HL-60 (cell line): ENCODE measurements around the gene OSBPL7.

Experiments used
- DNase-seq, 2 experiments: peaks; one replicate each; pipeline ENCODE4 v3.0.0-alpha.2; 2010 to 2020; ENCODE audit warnings: low read depth in 1 of 2, low spot score in 1 of 2
- H3K27ac ChIP-seq: fragments of 250-450 bp; sonication (Bioruptor Pico); replicated peaks from 2 replicates; pipeline ENCODE4 v1.5.1; 2020; ENCODE audit warnings: mild to moderate bottlenecking, moderate library complexity
- H3K27me3 ChIP-seq: fragments of 250-450 bp; sonication (Bioruptor Pico); 2 replicates; pipeline ENCODE4 v1.5.1; 2021; ENCODE audit warnings: mild to moderate bottlenecking, moderate library complexity; ENCODE audit not compliant: insufficient read depth, poor library complexity, severe bottlenecking
- H3K4me3 ChIP-seq: replicated peaks from 2 replicates; pipeline ENCODE4 v1.5.1; 2011; ENCODE audit warnings: mild to moderate bottlenecking, control low read depth, low read length; ENCODE audit not compliant: insufficient read depth
- GABPA ChIP-seq: IDR thresholded peaks from 2 replicates; pipeline ENCODE4 v1.6.1; 2012; ENCODE audit warnings: low read depth
- POLR2AphosphoS5 ChIP-seq: IDR thresholded peaks from 2 replicates; pipeline ENCODE4 v1.6.1; 2012; ENCODE audit warnings: low read depth
- SPI1 ChIP-seq: IDR thresholded peaks from 2 replicates; pipeline ENCODE4 v1.6.1; 2012; ENCODE audit warnings: low read depth, mild to moderate bottlenecking, borderline replicate concordance
- TF ChIP-seq, protein P1 (sequence below): IDR thresholded peaks from one replicate; pipeline ENCODE4 v1.5.1; 2011; ENCODE audit warnings: low read length, control low read depth, inconsistent platforms; ENCODE audit not compliant: insufficient read depth
- TF ChIP-seq, protein P2 (sequence below): IDR thresholded peaks from 2 replicates; pipeline ENCODE4 v1.6.1; 2012; ENCODE audit warnings: low read depth; ENCODE audit not compliant: insufficient replicate concordance

Gene OSBPL7

GRCh38 chr17:47844814-47845715, 23.5 kb upstream of the OSBPL7 start:
- TF ChIP-seq SPI1 (no peak), GABPA (no peak), POLR2AphosphoS5 (no peak)
- TF ChIP-seq, protein P1, sequence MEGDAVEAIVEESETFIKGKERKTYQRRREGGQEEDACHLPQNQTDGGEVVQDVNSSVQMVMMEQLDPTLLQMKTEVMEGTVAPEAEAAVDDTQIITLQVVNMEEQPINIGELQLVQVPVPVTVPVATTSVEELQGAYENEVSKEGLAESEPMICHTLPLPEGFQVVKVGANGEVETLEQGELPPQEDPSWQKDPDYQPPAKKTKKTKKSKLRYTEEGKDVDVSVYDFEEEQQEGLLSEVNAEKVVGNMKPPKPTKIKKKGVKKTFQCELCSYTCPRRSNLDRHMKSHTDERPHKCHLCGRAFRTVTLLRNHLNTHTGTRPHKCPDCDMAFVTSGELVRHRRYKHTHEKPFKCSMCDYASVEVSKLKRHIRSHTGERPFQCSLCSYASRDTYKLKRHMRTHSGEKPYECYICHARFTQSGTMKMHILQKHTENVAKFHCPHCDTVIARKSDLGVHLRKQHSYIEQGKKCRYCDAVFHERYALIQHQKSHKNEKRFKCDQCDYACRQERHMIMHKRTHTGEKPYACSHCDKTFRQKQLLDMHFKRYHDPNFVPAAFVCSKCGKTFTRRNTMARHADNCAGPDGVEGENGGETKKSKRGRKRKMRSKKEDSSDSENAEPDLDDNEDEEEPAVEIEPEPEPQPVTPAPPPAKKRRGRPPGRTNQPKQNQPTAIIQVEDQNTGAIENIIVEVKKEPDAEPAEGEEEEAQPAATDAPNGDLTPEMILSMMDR: no peak
- TF ChIP-seq, protein P2, sequence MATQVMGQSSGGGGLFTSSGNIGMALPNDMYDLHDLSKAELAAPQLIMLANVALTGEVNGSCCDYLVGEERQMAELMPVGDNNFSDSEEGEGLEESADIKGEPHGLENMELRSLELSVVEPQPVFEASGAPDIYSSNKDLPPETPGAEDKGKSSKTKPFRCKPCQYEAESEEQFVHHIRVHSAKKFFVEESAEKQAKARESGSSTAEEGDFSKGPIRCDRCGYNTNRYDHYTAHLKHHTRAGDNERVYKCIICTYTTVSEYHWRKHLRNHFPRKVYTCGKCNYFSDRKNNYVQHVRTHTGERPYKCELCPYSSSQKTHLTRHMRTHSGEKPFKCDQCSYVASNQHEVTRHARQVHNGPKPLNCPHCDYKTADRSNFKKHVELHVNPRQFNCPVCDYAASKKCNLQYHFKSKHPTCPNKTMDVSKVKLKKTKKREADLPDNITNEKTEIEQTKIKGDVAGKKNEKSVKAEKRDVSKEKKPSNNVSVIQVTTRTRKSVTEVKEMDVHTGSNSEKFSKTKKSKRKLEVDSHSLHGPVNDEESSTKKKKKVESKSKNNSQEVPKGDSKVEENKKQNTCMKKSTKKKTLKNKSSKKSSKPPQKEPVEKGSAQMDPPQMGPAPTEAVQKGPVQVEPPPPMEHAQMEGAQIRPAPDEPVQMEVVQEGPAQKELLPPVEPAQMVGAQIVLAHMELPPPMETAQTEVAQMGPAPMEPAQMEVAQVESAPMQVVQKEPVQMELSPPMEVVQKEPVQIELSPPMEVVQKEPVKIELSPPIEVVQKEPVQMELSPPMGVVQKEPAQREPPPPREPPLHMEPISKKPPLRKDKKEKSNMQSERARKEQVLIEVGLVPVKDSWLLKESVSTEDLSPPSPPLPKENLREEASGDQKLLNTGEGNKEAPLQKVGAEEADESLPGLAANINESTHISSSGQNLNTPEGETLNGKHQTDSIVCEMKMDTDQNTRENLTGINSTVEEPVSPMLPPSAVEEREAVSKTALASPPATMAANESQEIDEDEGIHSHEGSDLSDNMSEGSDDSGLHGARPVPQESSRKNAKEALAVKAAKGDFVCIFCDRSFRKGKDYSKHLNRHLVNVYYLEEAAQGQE: no peak
- no peak for DNase-seq
- Histone ChIP-seq H3K4me3 (no peak overlapping the region), H3K27ac (no peak overlapping the region), H3K27me3 (peaks cover 42% of the 10 kb centered on the region)

DNA sequence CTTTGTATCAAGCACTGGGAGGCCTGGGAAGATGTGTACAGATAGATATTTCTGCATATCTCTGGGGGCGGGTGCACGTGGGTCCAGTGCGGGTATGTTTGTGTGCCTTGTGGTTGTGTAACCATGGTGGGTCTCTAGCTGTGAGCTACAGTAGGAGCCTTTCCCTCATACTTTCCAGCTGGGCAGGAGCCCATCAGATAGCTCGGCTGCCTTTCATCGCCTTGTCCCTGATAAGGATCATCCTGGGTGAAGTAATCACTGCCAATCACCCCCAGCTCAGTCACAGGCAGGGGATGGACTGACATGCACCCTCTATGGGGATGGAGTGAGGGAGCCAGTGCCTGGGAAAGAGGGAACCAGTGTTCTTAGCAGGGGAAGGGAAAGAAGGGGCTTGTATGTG, 22.6 kb upstream of the OSBPL7 start:
- no peak overlapping the region for H3K4me3 ChIP-seq
- DNase-seq: no peak
- H3K27me3 ChIP-seq: peaks cover 34% of the 10 kb centered on the region
- TF ChIP-seq, protein P1: no peak
- TF ChIP-seq SPI1: no peak
- TF ChIP-seq, protein P2: no peak
- TF ChIP-seq POLR2AphosphoS5: no peak
- TF ChIP-seq GABPA: no peak
- H3K27ac ChIP-seq: no peak overlapping the region

DNA sequence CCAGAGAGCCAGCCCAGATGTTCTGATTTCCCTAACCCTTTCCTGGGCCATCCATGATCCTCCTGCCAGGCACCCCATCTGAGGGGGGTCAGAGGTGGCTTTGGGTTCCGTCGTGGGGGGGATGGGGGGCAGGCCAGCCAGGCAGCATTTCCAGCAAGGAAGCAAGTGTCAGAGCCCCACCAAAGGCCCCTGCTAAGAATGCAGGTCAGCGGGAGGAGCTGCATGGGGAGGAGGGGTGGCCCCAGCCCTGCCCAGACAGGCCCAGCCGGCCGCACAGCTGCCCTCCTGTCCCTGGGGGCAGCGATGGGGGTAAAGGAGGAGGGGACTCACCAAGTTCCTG, 21.8 kb upstream of the OSBPL7 start:
- no peak overlapping the region for H3K27ac ChIP-seq
- peaks cover 25% of the 10 kb centered on the region for H3K27me3 ChIP-seq
- no peak for DNase-seq
- no peak overlapping the region for H3K4me3 ChIP-seq
- no peak for TF ChIP-seq SPI1
- no peak for TF ChIP-seq GABPA
- TF ChIP-seq POLR2AphosphoS5: no peak
- TF ChIP-seq, protein P2: no peak
- TF ChIP-seq, protein P1: no peak
